T-cell (primary cell): ENCODE measurements around the gene PCA3. TPM values are rescaled to one million over a fixed set of nuclear protein-coding genes. Genes with fewer than 3 reads are reported as not detected.

Source experiments
- ATAC-seq, 4 experiments: fragments of 200-7000 bp in 3 of 4; fragments of 150-1000 bp in 1 of 4; cut with Tn5 transposase; replicated peaks in 1 of 4; 1 replicate in 3 of 4; 2 replicates in 1 of 4; pipeline ENCODE4 v1.10.0; 2021; ENCODE audit warnings: moderate library complexity in 3 of 4, mild to moderate bottlenecking in 2 of 4, moderate number of reproducible peaks in 1 of 4
- CTCF ChIA-PET, 2 donors: fragments of 300-600 bp; sonication (Branson Sonifier 250); formaldehyde crosslinking; loops; one replicate each; lab custom pipeline; 2022; ENCODE audit warnings: antibody characterized with exemption in 2 of 2; lab: Charles Lee
- POLR2A ChIA-PET, 2 donors: fragments of 300-600 bp; sonication (Branson Sonifier 250); formaldehyde crosslinking; loops; one replicate each; lab custom pipeline; 2022; ENCODE audit warnings: antibody characterized with exemption in 2 of 2; lab: Charles Lee
- DNase-seq, 35 experiments: peaks; one replicate each; pipeline versions ENCODE4 v3.0.0 to v3.0.0-alpha.2; 2013 to 2023
- H3K27ac ChIP-seq: one replicate; pipeline ENCODE4 v1.5.1; 2013; ENCODE audit warnings: low read length
- H3K27me3 ChIP-seq, 2 experiments: replicated peaks in 1 of 2; 1 replicate in 1 of 2; 2 replicates in 1 of 2; pipeline versions ENCODE4 v1.6.1 to v1.7.0; 2013; ENCODE audit warnings: low read length in 1 of 2, mixed read lengths in 1 of 2; ENCODE audit not compliant: control insufficient read depth in 2 of 2, insufficient read depth in 2 of 2; ENCODE audit errors: extremely low read depth in 1 of 2
- H3K36me3 ChIP-seq, 2 donors: 1 replicate in 1 of 2; 2 replicates in 1 of 2; pipeline versions ENCODE4 v1.6.1 to v1.7.0; 2013; ENCODE audit warnings: low read length in 1 of 2; ENCODE audit not compliant: control insufficient read depth in 2 of 2, insufficient read depth in 1 of 2; ENCODE audit errors: extremely low read depth in 1 of 2
- H3K4me1 ChIP-seq, 2 experiments: 1 replicate in 1 of 2; 2 replicates in 1 of 2; pipeline versions ENCODE4 v1.6.1 to v1.7.0; 2013; ENCODE audit warnings: low read length in 2 of 2, mixed read lengths in 1 of 2; ENCODE audit not compliant: insufficient read depth in 2 of 2, control insufficient read depth in 1 of 2; ENCODE audit errors: extremely low read depth in 1 of 2
- H3K4me3 ChIP-seq, 2 donors: 1 replicate in 1 of 2; 2 replicates in 1 of 2; pipeline versions ENCODE4 v1.5.1 to v1.7.0; 2013; ENCODE audit warnings: mild to moderate bottlenecking in 2 of 2, low read length in 1 of 2, moderate library complexity in 1 of 2; ENCODE audit not compliant: control insufficient read depth in 1 of 2; ENCODE audit errors: extremely low read depth in 1 of 2
- H3K9me3 ChIP-seq: 2 replicates; pipeline ENCODE4 v1.7.0; 2013
- H3K27ac Mint-ChIP-seq, 2 donors: one replicate each; pipeline ENCODE4 v1.8.0; 2020 to 2021; ENCODE audit warnings: mild to moderate bottlenecking in 2 of 2, mixed read lengths in 2 of 2
- H3K27me3 Mint-ChIP-seq, 2 donors: one replicate each; pipeline ENCODE4 v1.8.0; 2021 to 2022; ENCODE audit warnings: mixed read lengths in 2 of 2
- H3K36me3 Mint-ChIP-seq: one replicate; pipeline ENCODE4 v1.8.0; 2021; ENCODE audit warnings: mixed read lengths
- H3K4me1 Mint-ChIP-seq, 3 donors: one replicate each; pipeline ENCODE4 v1.8.0; 2020 to 2022; ENCODE audit warnings: mixed read lengths in 3 of 3, mild to moderate bottlenecking in 1 of 3
- H3K4me3 Mint-ChIP-seq, 3 donors: one replicate each; pipeline ENCODE4 v1.8.0; 2020 to 2022; ENCODE audit warnings: mild to moderate bottlenecking in 3 of 3, mixed read lengths in 3 of 3, moderate library complexity in 3 of 3
- H3K9me3 Mint-ChIP-seq, 3 donors: one replicate each; pipeline ENCODE4 v1.8.0; 2020 to 2022; ENCODE audit warnings: mixed read lengths in 3 of 3
- WGBS: methylation state at CpG from one replicate; pipeline ENCODE4 v1.1.5; 2013; ENCODE audit warnings: missing lambda C conversion rate; ENCODE audit not compliant: insufficient coverage; 5-methylcytosine and 5-hydroxymethylcytosine counted together
- total RNA-seq, 35 experiments: library from RNA in 6 of 35; stranded (reverse) in 6 of 35; fragments of 120-200 nt in 1 of 35; gene quantifications; one replicate each; pipeline versions ENCODE4 v1.2.1 to v1.2.4 and lab custom pipeline; 2013 to 2026

PCA3 gene
- total RNA-seq, 5 donors from 2014 or later (not counting 1 experiment from before 2014, with no cell fraction given): not detected

DNA sequence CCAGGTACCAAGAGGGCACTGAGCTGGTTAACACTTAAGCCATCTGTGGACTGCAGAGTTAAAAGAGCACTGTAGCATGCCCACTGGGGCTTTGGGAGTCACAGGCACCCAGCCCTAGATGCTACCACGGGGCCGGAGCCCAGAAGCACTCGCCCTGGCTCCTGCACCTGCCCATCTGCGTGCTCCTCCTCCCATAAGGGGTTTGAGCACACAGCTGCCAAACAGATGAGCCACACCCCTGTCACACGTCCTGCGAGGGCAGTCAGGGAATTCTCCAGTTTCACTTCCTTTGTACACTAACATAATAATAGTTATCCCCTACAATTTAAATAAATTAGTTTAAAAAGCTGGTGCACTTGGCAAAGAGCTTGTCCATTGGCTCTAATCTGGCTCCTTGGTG, 4.5 kb upstream of the PCA3 start:
- DNase-seq (no peak), ATAC-seq (no peak)
- Mint-ChIP-seq H3K4me1 (peaks cover 0 to 16% (median 2%) of the 10 kb centered on the region in 3 donors), H3K27ac (no peak overlapping the region), H3K36me3 (no peaks in the 10 kb centered on the region), H3K9me3 (no peaks in the 10 kb centered on the region), H3K4me3 (no peak overlapping the region), H3K27me3 (peaks cover 4 to 11% of the 10 kb centered on the region in 2 donors)
- Histone ChIP-seq H3K27me3 (no peaks in the 10 kb centered on the region), H3K36me3 (no peaks in the 10 kb centered on the region), H3K27ac (no peak overlapping the region), H3K4me1 (no peaks in the 10 kb centered on the region), H3K9me3 (no peaks in the 10 kb centered on the region), H3K4me3 (no peak overlapping the region)
- WGBS: 44% methylated on average over 5 of the region's 6 CpGs
- ChIA-PET POLR2A (no interaction called here), CTCF (interaction anchor here in 1 of 2 donors (0.6 kb wide), 1 partner anchor 36 kb away, joined by 4 read pairs; no protein-coding TSS in a partner anchor)

GRCh38 chr9:76761448-76761847, 2.8 kb upstream of the PCA3 start:
- ChIA-PET CTCF (interaction anchor here in 1 of 2 donors (0.8 kb wide), 1 partner anchor 470 kb away, joined by 3 read pairs; no protein-coding TSS in a partner anchor), POLR2A (no interaction called here)
- H3K4me1 ChIP-seq: no peaks in the 10 kb centered on the region
- Mint-ChIP-seq H3K4me3 (no peak overlapping the region), H3K27ac (no peak overlapping the region), H3K27me3 (peaks cover 5 to 12% of the 10 kb centered on the region in 2 donors), H3K4me1 (peaks cover 0 to 7% (median 0%) of the 10 kb centered on the region in 3 donors), H3K9me3 (no peaks in the 10 kb centered on the region), H3K36me3 (no peaks in the 10 kb centered on the region)
- WGBS: no CpG with 5 or more reads among the region's 1 CpG
- H3K9me3 ChIP-seq: no peaks in the 10 kb centered on the region
- H3K4me3 ChIP-seq: no peak overlapping the region
- no peak overlapping the region for H3K27ac ChIP-seq
- DNase-seq (no peak), ATAC-seq (no peak)
- H3K27me3 ChIP-seq: no peaks in the 10 kb centered on the region
- no peaks in the 10 kb centered on the region for H3K36me3 ChIP-seq

DNA sequence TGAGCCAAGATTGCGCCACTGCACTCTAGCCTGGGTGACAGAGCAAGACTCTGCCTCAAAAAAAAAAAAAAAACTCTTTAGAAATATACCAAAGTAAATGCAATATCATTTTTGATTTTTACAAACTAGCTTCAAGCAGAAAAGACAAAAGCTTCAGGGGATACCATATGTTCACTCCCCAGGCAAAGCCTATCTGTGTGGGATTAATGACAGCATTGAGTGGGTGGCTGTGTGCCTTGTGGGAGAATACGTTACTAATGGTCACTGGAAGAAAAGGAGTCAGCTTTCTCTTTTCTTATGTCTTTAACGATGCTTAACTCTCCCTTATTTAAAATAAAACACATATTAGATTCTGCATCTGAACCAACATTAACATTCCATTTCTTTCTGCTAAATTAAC, 1.9 kb downstream of the PCA3 start:
- H3K27me3 ChIP-seq: peaks cover 0 to 3% of the 10 kb centered on the region in 2 experiments
- Mint-ChIP-seq H3K4me1 (peaks cover 0 to under 1% (median 0%) of the 10 kb centered on the region in 3 donors), H3K36me3 (no peaks in the 10 kb centered on the region), H3K27ac (no peak overlapping the region), H3K4me3 (no peak overlapping the region), H3K9me3 (no peaks in the 10 kb centered on the region), H3K27me3 (peaks cover 8 to 14% of the 10 kb centered on the region in 2 donors)
- H3K4me1 ChIP-seq: no peaks in the 10 kb centered on the region
- H3K9me3 ChIP-seq: no peaks in the 10 kb centered on the region
- no peak overlapping the region for H3K27ac ChIP-seq
- DNase-seq (no peak), ATAC-seq (no peak)
- CTCF ChIA-PET: no interaction called here
- no peaks in the 10 kb centered on the region for H3K36me3 ChIP-seq
- 100% methylated on average over 1 of the region's 3 CpGs for WGBS
- H3K4me3 ChIP-seq: no peak overlapping the region
- POLR2A ChIA-PET: no interaction called here

DNA sequence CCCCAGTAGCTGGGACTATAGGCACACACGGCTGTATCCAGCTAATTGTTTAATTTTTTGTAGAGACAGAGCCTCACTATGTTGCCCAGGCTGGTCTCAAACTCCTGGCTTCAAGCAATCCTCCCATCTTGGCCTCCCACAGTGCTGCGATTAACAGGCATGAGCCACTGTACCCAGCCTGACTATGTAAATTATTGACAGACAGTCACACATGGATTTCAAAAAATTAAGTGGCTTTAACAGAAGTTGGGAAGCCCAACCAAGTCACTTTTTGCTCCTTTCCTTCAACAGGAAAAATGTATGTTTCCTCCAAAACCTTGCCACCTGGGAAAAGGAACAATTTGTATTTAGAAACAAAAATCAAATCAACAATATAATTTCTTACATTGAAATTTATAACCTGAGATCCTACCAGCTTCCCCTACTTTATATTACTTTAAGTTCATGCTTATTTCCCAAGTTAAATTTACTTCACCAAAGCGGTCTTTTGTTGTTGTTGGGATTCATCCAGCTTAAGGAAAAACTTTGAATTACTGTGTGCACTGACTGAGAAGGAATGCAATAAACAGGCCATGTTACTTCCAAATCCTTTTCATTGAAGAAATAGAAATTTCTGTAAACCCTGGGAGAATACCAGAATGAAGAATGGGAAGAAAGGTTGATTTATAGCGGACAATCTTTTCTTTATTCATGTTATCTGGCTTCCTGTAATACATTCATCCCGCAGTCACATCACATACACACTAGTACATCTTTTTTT, 8.6 kb downstream of the PCA3 start:
- Histone ChIP-seq H3K27ac (no peak overlapping the region), H3K27me3 (peaks cover 0 to 5% of the 10 kb centered on the region in 2 experiments), H3K4me3 (no peak overlapping the region), H3K4me1 (no peaks in the 10 kb centered on the region), H3K36me3 (no peaks in the 10 kb centered on the region), H3K9me3 (no peaks in the 10 kb centered on the region)
- Mint-ChIP-seq H3K36me3 (no peaks in the 10 kb centered on the region), H3K4me1 (no peaks in the 10 kb centered on the region), H3K27me3 (peaks cover 0 to 9% of the 10 kb centered on the region in 2 donors), H3K27ac (no peak overlapping the region), H3K4me3 (no peak overlapping the region), H3K9me3 (no peaks in the 10 kb centered on the region)
- ATAC-seq: no peak
- ChIA-PET CTCF (interaction anchor here in 1 of 2 donors (0.8 kb wide), 1 partner anchor 327 kb away, joined by 6 read pairs; no protein-coding TSS in a partner anchor), POLR2A (no interaction called here)
- DNase-seq: no peak
- WGBS: 100% methylated on average over 1 of the region's 5 CpGs

DNA sequence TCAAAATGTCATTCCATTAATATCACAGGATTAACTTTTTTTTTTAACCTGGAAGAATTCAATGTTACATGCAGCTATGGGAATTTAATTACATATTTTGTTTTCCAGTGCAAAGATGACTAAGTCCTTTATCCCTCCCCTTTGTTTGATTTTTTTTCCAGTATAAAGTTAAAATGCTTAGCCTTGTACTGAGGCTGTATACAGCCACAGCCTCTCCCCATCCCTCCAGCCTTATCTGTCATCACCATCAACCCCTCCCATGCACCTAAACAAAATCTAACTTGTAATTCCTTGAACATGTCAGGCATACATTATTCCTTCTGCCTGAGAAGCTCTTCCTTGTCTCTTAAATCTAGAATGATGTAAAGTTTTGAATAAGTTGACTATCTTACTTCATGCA, 20.6 kb downstream of the PCA3 start:
- H3K4me1 Mint-ChIP-seq: no peaks in the 10 kb centered on the region
- Histone ChIP-seq H3K4me3 (no peak overlapping the region), H3K4me1 (no peaks in the 10 kb centered on the region), H3K27ac (no peak overlapping the region), H3K27me3 (no peaks in the 10 kb centered on the region), H3K36me3 (no peaks in the 10 kb centered on the region), H3K9me3 (no peaks in the 10 kb centered on the region)
- ChIA-PET POLR2A (no interaction called here), CTCF (no interaction called here)
- no peak for ATAC-seq
- no peaks in the 10 kb centered on the region for H3K9me3 Mint-ChIP-seq
- H3K27me3 Mint-ChIP-seq: peaks cover 5 to 10% of the 10 kb centered on the region in 2 donors
- H3K4me3 Mint-ChIP-seq: no peak overlapping the region
- no peak for DNase-seq
- H3K27ac Mint-ChIP-seq: no peak overlapping the region
- H3K36me3 Mint-ChIP-seq: no peaks in the 10 kb centered on the region

- Histone ChIP-seq H3K27me3 (no peaks in the 10 kb centered on the region), H3K27ac (no peak overlapping the region), H3K9me3 (no peaks in the 10 kb centered on the region), H3K4me1 (no peaks in the 10 kb centered on the region), H3K36me3 (no peaks in the 10 kb centered on the region), H3K4me3 (no peak overlapping the region)
- ChIA-PET CTCF (no interaction called here), POLR2A (no interaction called here)
- Mint-ChIP-seq H3K4me1 (no peaks in the 10 kb centered on the region), H3K27me3 (peaks cover 5 to 13% of the 10 kb centered on the region in 2 donors), H3K27ac (no peak overlapping the region), H3K4me3 (no peak overlapping the region), H3K36me3 (no peaks in the 10 kb centered on the region), H3K9me3 (no peaks in the 10 kb centered on the region)
- DNase-seq (no peak), ATAC-seq (no peak)
- WGBS: 80% methylated on average over 1 of the region's 1 CpG
These were observed 21.3 kb downstream of the PCA3 start for GRCh38 chr9:76785501-76785900.
